Calu3 (cell line): Measurements from ENCODE around the gene TMEM37. TPM values are rescaled to one million over a fixed set of nuclear protein-coding genes. Genes with fewer than 3 reads are reported as not detected.

ENCODE experiments used
- total RNA-seq: library from RNA; stranded (reverse); gene quantifications from 2 replicates; pipeline ENCODE4 v1.2.3, GENCODE V29; 2022

TMEM37 gene
- total RNA-seq, 1 experiment from 2014 or later = 0.76 TPM

Other genes starting within 250 kb of the TMEM37 start
- gene STEAP3, start 208.0 kb upstream of the TMEM37 start, total RNA-seq = 28.3 and 30.5 TPM in 2 replicates
- 5.5 and 7.1 TPM in 2 replicates for gene C2orf76, start 65.0 kb upstream of the TMEM37 start, total RNA-seq
- gene DBI, start 64.9 kb upstream of the TMEM37 start, total RNA-seq = 185 and 222 TPM in 2 replicates
- 0.56 and 0.85 TPM in 2 replicates for gene SCTR, start 92.6 kb downstream of the TMEM37 start, total RNA-seq
- gene CFAP221, start 112.6 kb downstream of the TMEM37 start, total RNA-seq = 9.5 and 10.0 TPM in 2 replicates
- gene TMEM177, start 247.3 kb downstream of the TMEM37 start, total RNA-seq = 26.4 and 27.3 TPM in 2 replicates